NCI-H1092 (cell line): ENCODE data around the gene EIF3M.
"Not testable (repeated sequence)": the region's sequence is repeated elsewhere in the genome, so short reads cannot be mapped to it uniquely, and the experiment has no call there.

ENCODE experiments used
- DNase-seq: peaks from one replicate; lab custom pipeline; 2025; lab: John Stamatoyannopoulos, UW

Gene EIF3M

GRCh38 chr11:32597921-32598320 is 14.3 kb downstream of the EIF3M start:
- no peak for DNase-seq

- DNase-seq = no peak
Observed at GRCh38 chr11:32602657-32603415, 19.2 kb downstream of the EIF3M start.

DNA sequence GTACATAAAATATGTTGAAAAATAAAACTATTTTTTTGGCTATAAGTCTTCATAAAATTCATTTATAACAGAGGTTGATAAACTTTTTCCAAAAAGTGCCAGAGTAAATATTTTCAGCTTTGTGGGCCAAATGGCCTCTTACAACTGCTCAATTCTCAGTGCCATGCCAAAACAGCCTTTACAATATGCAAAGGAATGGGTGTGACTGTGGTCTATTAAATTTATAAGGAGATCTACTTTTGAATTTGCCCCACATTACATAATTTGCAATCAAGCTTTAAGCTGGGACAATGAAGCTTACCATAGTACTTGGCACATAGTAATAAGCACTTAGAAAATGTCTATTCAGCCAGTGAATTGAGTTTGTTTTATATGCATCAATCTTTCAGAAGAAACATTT is 22.6 kb downstream of the EIF3M start:
- DNase-seq = no peak

- not testable (repeated sequence) for DNase-seq
Observed at GRCh38 chr11:32608826-32609225, 25.2 kb downstream of the EIF3M start.

GRCh38 chr11:32610797-32611352 is 27.2 kb downstream of the EIF3M start:
- no peak for DNase-seq

GRCh38 chr11:32613500-32614151 is 30.0 kb downstream of the EIF3M start:
- no peak for DNase-seq

DNA sequence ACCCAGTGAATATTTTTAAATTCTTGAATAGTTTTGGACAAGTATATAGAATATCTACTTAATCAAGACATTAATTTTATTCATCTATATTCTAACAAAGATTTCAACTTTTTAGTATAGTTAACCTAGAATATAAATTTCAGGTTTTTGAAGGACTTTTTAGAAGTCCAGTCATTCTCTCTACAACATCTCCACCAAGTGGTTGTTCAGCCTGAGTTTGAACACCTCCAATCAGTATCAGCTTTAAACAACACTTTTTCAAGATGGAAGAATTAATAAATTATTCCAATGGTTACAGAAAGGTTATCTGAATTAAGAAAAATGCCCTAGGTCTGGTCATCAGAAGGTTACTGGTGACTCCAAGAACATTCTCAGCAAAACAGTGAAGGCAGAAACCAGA is 31.8 kb downstream of the EIF3M start:
- no peak for DNase-seq

GRCh38 chr11:32616903-32617302 is 33.3 kb downstream of the EIF3M start:
- DNase-seq = no peak

GRCh38 chr11:32630844-32631243 is 47.2 kb downstream of the EIF3M start:
- no peak for DNase-seq

GRCh38 chr11:32635819-32636218 is 52.2 kb downstream of the EIF3M start:
- no peak for DNase-seq

DNA sequence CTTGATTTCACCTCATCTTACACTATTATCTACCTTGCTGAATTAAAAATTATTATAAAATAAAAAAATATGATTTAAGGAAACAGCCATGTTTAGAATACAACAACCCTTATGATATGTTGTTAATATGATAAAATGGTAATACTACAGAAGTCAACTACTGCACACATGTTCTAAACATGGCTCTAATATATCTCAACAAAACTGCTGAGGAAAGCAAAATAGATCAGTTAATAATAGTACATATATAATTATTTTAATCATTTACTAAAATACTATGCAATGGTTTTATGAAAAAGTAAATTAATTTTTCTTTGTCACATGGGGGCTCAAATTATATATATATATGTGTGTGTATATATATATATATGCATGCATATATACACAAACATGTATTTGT is 57.7 kb downstream of the EIF3M start:
- DNase-seq = no peak

- DNase-seq = no peak
Observed at GRCh38 chr11:32643526-32643925, 59.9 kb downstream of the EIF3M start.
